Endothelial cell (in vitro differentiated cells): Measurements from ENCODE around the gene SHF. TPM values are rescaled to one million over a fixed set of nuclear protein-coding genes. Genes with fewer than 3 reads are reported as not detected.

ENCODE experiments used
- DNase-seq: peaks from one replicate; pipeline ENCODE4 v3.0.0; 2021; ENCODE audit warnings: low spot score
- H3K27ac Mint-ChIP-seq: one replicate; pipeline ENCODE4 v1.8.0; 2021; ENCODE audit warnings: mixed read lengths, inconsistent platforms; ENCODE audit not compliant: unreplicated experiment
- H3K27me3 Mint-ChIP-seq: one replicate; pipeline ENCODE4 v1.8.0; 2021; ENCODE audit warnings: mild to moderate bottlenecking, moderate library complexity, mixed read lengths, inconsistent platforms; ENCODE audit not compliant: unreplicated experiment
- H3K36me3 Mint-ChIP-seq: one replicate; pipeline ENCODE4 v1.8.0; 2021; ENCODE audit warnings: mild to moderate bottlenecking, low read depth, mixed read lengths, inconsistent platforms; ENCODE audit not compliant: unreplicated experiment
- H3K4me1 Mint-ChIP-seq: one replicate; pipeline ENCODE4 v1.8.0; 2021; ENCODE audit warnings: mild to moderate bottlenecking, mixed read lengths, inconsistent platforms; ENCODE audit not compliant: unreplicated experiment
- H3K4me3 Mint-ChIP-seq: one replicate; pipeline ENCODE4 v1.8.0; 2021; ENCODE audit warnings: mild to moderate bottlenecking, mixed read lengths, inconsistent platforms; ENCODE audit not compliant: unreplicated experiment
- H3K9me3 Mint-ChIP-seq: one replicate; pipeline ENCODE4 v1.8.0; 2021; ENCODE audit warnings: mixed read lengths, inconsistent platforms; ENCODE audit not compliant: unreplicated experiment
- total RNA-seq: library from RNA; stranded (reverse); fragmentation: NEBNext Ultra II Directional; extraction: Animal tissue kit (Norgen Biotek cat#: 25700); gene quantifications from one replicate; pipeline ENCODE4 v1.2.1, GENCODE V29; 2021; ENCODE audit not compliant: unreplicated experiment
- TF ChIP-seq, protein P1 (sequence below): fragments of 200-600 bp; sonication (generic); IDR thresholded peaks from one replicate; pipeline ENCODE4 v1.5.0; 2021; ENCODE audit warnings: antibody characterized with exemption; ENCODE audit not compliant: unreplicated experiment

SHF gene
- total RNA-seq, 1 donor from 2014 or later: 23.0 TPM

DNA sequence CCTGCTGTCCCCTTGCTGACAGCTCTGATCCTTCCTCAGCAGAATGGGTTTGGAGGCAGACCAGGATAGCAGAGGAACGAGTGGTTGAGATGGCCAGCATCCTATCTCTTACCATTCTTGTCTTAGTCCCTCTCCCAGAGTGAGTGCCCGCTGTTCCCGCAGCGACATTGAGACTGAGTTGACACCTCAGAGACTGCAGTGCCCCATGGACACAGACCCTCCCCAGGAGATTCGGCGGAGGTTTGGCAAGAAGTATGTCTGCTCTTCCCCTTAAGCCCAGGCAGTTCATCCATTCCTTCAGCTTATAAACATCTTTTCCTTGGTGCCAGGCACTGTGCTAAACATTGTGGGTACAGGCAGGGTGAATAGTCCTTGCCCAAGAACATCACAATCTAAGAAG lies 36.8 kb downstream of the SHF start:
- peaks cover 5% of the 10 kb centered on the region for H3K4me1 Mint-ChIP-seq
- peaks cover 8% of the 10 kb centered on the region for H3K36me3 Mint-ChIP-seq
- no peaks in the 10 kb centered on the region for H3K9me3 Mint-ChIP-seq
- TF ChIP-seq, protein P1, sequence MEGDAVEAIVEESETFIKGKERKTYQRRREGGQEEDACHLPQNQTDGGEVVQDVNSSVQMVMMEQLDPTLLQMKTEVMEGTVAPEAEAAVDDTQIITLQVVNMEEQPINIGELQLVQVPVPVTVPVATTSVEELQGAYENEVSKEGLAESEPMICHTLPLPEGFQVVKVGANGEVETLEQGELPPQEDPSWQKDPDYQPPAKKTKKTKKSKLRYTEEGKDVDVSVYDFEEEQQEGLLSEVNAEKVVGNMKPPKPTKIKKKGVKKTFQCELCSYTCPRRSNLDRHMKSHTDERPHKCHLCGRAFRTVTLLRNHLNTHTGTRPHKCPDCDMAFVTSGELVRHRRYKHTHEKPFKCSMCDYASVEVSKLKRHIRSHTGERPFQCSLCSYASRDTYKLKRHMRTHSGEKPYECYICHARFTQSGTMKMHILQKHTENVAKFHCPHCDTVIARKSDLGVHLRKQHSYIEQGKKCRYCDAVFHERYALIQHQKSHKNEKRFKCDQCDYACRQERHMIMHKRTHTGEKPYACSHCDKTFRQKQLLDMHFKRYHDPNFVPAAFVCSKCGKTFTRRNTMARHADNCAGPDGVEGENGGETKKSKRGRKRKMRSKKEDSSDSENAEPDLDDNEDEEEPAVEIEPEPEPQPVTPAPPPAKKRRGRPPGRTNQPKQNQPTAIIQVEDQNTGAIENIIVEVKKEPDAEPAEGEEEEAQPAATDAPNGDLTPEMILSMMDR: no peak
- no peak for DNase-seq
- no peak overlapping the region for H3K27ac Mint-ChIP-seq
- H3K4me3 Mint-ChIP-seq: no peak overlapping the region
- peaks cover 3% of the 10 kb centered on the region for H3K27me3 Mint-ChIP-seq

DNA sequence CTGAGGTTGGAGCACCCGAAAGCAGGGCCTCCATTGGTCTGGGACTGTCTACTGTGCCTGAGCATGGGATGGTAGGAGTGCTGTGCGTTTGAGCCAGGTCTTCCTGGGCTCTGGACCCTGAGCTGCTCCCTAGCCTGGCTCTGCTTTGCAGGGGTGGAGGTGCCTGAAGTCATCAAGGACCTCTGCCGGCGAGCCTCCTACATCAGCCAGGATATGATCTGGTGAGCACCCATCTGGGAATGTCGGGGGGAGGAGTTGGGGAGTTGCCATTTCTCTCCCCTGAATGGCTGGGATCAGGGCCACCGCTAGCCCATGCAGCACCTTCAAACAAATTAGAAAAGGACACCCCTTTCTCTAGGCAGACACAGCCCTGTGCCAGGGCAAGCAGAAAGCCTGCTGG lies 37.3 kb downstream of the SHF start:
- DNase-seq: no peak
- TF ChIP-seq, protein P1: no peak
- Mint-ChIP-seq H3K4me1 (no peaks in the 10 kb centered on the region), H3K36me3 (peaks cover 8% of the 10 kb centered on the region), H3K4me3 (no peak overlapping the region), H3K9me3 (no peaks in the 10 kb centered on the region), H3K27me3 (peaks cover 4% of the 10 kb centered on the region), H3K27ac (no peak overlapping the region)

DNA sequence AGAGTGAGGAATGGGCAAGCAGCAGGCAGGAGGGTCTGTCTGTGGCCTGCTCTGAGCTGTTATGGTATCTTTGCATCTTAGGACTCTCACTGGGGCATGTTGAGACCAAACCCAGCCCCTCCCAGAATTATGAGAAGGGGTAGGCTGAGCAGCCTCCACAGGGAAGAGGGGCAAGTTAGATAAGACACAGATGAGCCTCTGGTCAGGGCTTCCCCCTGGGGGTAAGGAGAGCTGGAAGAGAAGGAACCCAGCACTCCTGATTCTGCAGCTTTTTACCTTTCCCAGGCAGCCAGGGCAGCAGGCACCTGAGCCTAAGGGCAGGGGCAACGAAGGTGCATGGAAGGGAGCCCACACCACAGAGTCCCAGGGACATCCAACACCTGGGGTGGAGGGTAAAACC lies 38.7 kb downstream of the SHF start:
- H3K27me3 Mint-ChIP-seq: peaks cover 7% of the 10 kb centered on the region
- H3K27ac Mint-ChIP-seq: no peak overlapping the region
- TF ChIP-seq, protein P1: no peak
- H3K4me1 Mint-ChIP-seq: peaks cover 3% of the 10 kb centered on the region
- H3K4me3 Mint-ChIP-seq: no peak overlapping the region
- DNase-seq: no peak
- no peaks in the 10 kb centered on the region for H3K9me3 Mint-ChIP-seq
- H3K36me3 Mint-ChIP-seq: peaks cover 8% of the 10 kb centered on the region

DNA sequence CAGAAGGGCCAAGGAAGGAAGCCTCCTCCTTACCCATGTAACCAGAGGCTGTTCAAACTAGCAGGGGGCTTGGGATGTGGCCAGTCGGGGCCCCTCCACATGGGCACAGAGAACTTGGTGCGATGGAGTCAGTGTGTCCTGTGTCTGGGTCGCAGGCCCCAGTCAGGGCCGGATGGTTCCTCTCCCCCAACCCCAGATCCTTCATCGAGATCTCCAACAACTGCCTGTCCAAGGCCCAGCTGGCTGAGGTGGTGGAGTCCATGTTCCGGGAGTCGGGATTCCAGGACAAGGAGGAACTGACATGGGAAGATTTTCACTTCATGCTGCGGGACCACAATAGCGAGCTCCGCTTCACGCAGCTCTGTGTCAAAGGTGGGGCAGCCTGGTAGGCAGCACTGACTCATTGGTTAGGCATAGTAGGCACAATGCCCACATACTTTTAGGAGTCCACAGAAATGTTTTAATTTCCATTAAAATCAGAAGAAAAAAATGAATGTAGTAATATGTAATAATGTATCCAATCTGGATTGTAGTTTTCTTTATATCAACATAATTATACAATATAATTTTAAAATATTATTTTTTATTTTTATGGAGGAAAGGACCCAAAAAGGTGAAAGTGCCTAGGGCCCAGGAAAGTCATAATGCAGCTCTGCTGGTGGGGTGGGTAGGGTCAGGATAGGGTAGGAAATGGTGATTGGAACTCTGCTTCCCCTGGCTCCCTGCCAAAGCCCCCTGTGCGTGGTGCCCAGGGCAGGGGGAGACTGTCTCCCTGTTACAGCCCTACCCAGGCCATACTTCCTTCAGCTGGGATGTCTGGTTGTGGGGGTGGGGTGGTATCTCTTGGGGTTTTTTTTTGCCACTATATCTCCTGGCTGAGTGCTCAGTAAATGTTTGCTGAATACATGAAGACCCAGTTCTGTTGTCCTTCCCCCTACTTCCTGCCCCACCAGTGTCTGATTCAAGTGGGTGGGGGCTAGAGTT lies 39.4 kb downstream of the SHF start:
- TF ChIP-seq, protein P1: no peak
- no peaks in the 10 kb centered on the region for H3K9me3 Mint-ChIP-seq
- H3K4me1 Mint-ChIP-seq: peaks cover 3% of the 10 kb centered on the region
- peaks cover 7% of the 10 kb centered on the region for H3K36me3 Mint-ChIP-seq
- no peak for DNase-seq
- no peak overlapping the region for H3K27ac Mint-ChIP-seq
- H3K4me3 Mint-ChIP-seq: no peak overlapping the region
- H3K27me3 Mint-ChIP-seq: peaks cover 7% of the 10 kb centered on the region

GRCh38 chr15:45147606-45148005 lies 40.2 kb downstream of the SHF start:
- Mint-ChIP-seq H3K4me3 (no peak overlapping the region), H3K4me1 (peaks cover 3% of the 10 kb centered on the region), H3K9me3 (no peaks in the 10 kb centered on the region), H3K36me3 (peaks cover 3% of the 10 kb centered on the region), H3K27me3 (peaks cover 6% of the 10 kb centered on the region), H3K27ac (no peak overlapping the region)
- DNase-seq: no peak
- TF ChIP-seq, protein P1: no peak
